GM18868 (cell line): ENCODE results near the gene FGGY.

Source experiments
- ATAC-seq: cut with Tn5 transposase; IDR thresholded peaks from one replicate; pipeline ENCODE4 v1.9.1; 2021; ENCODE audit warnings: mild to moderate bottlenecking, moderate library complexity; ENCODE audit not compliant: unreplicated experiment

FGGY gene

DNA sequence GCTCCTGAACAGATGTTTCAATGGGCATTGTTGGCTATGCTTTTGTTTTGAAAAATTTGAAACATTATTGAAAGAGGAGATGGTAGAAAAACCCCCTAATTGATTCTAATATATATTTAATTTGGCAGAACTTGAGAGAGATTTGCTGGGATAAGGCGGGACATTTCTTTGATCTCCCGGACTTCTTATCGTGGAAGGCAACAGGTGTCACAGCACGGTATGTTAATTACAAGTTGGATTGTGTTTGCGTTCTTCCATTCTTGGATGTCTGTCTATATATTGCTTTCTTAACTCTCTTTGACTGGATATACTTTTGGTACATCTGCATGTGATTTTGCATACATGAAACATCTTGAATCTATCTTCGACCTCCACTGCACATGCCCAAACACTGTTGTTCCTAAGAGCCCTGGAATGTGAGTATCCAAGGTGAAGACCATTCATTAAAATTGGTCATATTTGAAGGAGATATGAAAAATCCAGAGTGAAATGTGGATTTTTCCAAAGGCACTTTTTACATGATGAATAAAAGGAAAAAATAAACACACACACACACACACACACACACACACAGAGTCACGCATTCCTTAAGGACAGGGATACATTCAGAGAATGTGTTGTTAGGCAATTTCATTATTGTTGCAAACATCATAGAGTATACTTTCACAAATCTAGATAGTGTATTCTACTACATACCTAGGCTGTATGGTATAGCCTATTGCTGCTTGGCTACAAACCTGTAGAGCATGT is 81.9 kb downstream of the FGGY start:
- no peak for ATAC-seq

DNA sequence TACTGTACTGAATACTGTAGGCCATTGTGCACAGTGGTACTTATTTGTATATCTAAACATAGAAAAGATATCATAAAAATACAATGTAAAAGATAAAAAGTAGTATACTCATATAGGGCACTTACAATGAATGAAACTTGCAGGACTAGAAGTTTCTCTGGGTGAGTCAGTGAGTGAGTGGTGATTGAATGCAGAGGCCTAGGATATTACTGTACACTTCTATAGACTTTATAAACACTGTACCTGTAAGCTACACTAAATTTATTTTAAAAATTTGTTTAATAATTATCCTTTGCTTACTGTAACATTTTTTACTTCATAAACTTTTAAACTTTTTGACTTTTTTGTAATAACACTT is 82.5 kb downstream of the FGGY start:
- ATAC-seq = no peak

DNA sequence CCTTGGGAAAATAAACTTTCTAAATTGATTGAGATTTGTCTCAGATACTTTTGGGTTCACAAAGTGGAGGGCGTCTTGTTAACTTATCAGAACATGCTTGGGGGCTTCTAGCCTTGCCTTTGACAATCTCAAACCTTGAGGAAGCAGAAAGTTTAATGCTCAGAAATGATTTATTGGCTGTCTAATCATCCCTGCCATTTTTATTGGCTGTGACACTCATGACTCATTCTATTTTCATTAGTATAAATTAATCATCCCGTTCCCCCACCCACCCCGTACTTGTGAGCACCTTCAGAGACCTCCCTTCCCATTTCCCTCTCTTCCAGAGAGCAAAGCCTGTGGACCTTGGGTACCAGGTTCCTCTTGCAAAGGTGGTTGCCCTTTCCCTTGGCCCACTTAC is 87.1 kb downstream of the FGGY start:
- no peak for ATAC-seq

DNA sequence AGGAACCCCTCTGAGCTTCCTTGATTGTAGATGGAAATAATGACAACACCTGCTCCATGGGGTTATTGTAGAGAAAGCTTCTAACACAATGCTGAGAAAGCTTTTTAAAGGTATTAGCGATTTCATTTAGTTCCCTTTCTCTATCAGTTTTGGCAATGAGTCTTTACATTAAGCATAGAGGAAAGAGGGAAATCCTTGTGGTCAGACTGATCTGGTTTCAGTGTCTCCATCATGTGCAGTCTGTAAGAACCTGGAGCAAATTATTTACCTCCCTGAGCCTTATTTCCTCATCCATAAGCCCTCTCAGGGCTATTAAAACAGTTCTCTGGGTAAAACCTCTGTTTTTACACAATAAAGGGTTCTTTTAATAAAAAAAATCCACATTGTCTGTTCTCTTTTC is 87.5 kb downstream of the FGGY start:
- ATAC-seq = no peak

DNA sequence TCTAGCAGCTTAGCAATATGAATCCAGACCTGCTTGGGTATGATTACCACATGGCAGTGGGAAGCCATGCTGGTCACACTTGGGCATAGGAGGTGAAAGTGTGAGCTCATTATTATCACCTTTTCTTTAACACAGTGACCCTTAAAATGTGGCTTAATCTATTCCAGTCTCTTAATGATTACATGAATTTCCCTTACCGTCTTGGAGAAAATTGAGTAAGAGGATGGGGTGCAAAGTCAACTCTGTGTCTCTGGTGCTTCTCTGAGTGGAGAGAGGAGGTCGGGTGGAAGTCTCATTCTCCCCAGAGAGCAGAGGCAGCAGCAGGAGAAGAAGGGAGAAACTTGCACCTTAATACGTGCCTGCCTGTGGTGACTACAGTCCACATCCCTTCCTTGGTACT is 91.3 kb downstream of the FGGY start:
- no peak for ATAC-seq

DNA sequence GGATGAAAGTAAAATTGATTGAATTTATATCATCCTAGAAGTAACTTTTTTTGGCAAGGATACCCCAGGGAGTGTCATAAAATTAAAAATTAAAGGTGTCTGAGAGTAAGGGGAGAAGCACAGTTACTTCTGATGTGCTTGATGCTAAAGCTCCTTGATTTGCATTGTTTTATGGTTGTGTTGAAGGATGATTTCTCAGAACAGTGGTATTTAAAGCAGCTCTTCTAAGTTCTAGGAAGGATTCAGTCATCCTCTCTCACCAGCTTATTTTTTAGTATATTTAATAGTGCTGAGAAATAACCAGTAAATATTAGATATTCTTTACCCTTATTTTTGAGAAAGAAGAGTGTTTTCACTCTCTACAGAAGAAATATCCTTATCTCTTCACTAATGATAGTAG is 93.0 kb downstream of the FGGY start:
- no peak for ATAC-seq

DNA sequence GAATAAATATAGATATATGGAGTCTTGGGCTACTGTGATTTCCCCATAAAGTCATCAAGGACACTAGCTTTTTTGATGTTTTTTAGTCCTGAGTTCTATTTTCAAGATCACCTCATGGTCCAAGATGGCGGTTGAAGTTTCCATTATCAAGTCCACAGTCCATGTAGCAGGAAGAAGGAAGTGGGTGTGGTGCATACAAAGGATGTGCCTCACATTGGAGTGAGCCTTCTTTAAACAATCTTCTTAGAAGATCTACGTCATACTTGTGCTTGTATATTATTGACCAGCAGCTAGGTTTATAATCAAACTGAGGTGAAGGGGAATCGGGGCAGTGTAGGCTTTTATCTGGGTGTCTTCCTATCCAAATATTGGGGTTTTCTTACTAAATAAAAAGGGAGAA is 93.4 kb downstream of the FGGY start:
- no peak for ATAC-seq

DNA sequence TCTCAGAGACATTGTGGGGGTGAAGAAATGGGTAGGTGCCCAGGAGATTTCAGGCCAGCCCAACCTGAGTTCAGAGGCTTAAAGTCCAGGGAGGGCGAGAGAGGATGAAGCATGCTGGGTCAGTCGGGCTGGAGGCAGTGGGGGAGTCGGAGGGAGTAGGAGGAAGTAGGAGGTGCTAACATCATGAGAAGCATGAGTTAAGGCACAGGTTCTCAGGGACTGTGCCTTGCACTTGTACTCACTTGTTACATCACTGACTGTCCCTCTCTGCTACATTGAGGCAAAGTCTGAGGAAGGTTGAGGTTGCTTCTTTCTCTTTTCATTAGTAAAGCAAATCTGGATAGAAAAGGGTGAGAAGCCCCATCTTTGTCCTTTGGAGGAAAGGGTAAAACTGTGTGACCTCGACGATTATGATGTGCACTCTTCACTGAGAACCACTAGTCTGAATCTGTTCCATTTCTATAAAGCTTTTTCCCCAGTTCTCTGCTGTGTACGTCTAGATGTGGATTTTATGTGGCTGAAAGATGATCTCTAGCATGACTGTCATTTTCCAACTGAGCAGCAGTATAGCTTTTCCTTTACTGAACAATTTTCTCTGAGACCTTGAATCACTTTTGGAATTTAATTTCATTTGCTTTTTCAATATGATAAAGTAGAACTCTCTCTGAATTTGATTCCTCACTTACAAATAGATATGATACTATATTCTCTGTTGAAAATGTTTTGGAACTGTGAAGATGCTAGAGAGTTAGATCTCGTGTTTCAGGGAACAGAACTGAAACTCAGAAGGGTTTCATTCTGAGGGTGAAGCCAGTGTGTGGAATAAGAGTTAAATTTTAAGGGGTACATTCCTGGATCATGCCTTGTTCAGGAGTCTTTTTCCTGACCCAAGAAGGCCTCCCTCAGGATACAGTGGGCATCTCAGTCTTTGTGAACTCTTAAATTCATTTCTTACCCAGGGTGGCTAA is 94.6 kb downstream of the FGGY start:
- ATAC-seq = peak; percentile 55

DNA sequence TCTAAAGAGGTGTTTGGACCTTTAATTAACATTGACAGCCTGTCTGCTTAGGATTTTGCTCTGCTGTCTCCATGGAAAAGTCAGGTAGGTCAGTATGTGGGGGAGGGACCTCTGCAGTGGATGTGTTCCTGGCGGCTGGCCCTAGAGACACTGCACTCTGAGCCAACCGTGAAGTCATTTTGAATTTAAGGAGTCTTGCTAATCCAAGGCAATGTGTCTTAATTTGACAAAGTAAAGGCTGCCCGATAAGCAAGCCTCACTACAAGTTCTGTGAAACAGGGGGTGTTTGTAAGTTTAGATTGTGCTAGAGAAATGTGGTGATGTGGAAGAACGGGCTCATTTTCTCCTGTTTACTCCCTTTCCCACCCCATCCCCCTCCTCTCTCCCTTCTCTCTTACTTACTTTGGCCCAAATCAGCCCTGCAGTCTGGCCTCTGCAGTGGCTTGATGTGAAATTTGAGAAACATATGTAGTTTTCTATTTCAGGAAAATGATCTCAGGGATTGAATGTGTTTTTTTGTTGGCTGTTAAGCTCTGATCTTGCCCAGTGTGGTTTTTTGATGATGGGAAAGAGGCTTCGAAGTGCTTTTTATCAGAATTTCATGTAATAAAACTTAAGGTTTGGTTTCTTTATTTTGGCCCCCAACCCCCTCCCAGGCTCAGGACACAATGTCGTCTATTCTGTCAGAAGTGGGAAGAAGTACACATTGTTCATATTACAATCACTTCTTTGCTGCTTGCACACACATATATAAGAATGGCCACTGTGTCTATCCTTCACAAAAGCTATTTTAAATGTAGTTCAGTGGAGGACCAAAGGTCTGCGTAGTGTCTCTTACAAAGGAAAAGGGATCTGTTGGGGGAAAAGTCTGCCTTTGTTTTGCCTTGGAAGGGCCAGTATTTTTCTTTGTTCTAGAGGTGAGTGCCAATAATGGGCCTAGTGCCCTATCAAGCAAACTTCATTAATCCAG is 96.6 kb downstream of the FGGY start:
- ATAC-seq = no peak

DNA sequence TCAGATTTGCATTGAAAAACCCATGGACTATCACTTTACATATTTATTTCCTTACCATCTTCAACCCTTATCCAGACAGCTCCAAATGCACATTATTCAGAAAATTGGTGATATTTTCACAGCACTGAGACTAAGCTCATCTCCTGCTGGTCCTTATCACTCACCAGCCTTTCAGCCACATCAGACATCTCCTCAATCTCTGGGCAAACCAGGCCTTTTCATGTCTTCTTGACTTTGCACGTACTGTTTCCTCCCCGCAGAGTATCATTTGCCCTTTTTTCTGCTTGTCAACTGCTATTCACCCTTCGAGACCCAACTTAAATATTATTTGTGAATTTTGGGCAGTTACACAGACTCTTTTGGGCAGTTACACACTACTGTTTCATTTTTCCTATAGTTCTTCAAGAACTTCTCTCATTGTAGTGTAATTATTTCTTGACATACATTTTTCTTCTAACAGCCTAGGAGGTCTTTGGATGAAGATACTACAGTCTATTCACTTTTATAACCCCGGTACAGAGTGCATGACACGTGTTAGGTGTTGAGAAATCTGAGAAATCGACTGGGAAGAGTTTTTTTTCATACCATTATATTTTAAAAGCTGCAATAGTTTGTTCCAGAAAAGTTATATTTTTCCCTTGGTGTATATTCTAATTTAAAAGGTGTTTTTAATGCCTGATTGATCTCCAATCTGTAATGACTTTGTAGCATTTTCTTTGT is 98.0 kb downstream of the FGGY start:
- ATAC-seq = no peak

DNA sequence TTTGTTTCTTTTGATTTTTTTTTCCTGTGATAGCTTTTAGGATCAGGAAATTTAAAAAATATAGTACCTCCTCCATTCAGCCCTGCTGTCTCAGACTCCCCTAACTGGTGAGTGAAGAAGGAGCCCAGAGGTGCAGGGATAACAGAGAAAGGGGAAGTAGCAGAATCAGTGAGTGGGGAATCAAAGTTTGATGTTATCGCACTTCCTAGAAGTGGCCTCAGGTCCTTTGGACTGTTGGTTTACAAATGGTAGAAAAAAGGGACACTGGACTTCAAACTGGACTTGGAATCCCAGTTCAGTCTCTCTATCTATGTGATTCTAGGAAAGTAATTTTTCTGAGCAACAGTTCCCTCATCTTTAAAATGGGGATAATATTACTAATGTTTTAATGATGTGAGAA is 99.5 kb downstream of the FGGY start:
- no peak for ATAC-seq

DNA sequence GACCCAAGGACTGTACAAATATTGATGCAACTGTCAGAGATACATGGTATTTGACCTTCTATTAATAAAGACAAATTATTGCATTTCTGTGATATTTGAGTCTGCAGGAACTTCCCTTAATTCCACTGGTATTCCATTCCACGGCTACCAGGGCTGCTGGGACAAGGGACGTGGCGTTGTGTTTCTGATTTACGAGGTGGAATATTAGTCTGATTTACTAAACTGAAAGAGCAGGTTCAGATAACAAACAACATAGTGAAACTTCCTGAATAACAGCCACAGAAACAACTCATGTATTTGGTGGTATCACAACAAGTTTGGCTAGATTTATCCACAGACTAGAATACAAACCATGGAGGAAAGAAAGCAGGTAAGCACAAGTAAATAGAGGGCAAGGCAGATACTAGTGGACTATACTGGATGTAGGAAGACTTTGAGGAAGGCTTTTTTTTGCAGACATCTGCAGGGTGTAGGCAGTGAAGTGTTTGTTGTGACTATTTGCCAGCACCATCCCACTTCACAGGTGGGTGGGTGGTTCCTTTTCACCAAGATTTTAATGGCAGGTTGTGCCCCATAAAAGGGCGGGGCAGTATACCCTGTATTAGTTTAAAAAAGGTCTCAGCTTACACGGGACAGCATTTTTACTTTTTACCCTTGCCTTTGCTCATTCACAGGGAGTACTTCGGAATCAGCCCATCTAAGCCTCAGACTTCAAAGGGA is 100.4 kb downstream of the FGGY start:
- no peak for ATAC-seq

DNA sequence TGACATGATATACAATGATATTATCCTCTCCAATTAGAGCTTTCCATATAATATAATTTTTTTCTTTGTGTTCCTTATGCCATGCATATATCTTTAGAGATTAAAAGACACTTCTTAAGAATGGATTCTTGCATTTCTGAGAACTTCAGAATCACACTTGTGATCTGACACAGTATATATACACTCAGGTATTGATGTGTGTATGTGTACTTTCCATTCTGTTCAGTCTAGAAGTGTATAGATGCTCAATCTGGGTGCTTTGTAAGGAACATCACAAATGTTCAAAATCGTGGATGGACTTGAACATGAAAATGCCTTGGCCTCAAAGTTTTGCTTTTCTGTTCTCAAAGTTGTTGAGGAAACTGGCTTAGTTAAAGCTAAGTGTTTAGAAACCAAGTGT is 102.7 kb downstream of the FGGY start:
- ATAC-seq = no peak

DNA sequence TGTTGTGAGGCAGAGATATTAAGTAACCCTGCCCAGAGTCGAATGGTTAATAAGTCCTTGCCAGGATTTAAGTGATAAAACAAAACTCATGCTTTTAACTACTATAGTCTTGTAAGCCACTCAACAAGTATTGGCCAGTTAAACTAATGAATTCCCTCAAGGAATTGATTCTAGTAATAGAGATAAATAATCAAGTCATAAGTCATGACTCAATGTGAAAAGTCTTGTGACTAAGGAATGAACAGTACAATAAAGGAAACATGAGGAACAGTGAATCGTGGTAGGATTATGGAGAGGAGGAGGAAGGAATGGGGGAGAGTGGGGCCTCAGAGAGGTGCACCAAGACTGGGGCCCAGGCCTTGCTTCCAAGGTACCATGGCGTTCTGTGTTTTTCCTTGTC is 104.7 kb downstream of the FGGY start:
- no peak for ATAC-seq

DNA sequence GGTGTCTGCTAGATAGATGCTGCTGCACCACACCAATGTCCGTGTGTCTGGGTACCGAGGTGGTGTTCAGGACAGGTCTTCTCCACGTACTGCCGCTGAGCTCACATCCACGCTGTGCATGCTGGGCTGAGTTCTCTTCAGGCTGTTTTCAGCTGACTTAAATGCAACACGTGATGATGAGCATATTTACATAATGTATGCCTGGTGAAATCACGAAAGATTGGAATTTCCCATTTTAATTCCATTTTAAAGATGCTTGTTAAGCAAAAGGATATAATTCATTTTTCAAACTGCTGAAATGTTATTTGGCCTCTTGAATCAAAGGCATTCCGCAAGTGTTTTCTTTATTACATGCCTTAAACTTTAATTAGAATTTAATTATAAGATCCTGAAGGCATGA is 107.9 kb downstream of the FGGY start:
- ATAC-seq = no peak

DNA sequence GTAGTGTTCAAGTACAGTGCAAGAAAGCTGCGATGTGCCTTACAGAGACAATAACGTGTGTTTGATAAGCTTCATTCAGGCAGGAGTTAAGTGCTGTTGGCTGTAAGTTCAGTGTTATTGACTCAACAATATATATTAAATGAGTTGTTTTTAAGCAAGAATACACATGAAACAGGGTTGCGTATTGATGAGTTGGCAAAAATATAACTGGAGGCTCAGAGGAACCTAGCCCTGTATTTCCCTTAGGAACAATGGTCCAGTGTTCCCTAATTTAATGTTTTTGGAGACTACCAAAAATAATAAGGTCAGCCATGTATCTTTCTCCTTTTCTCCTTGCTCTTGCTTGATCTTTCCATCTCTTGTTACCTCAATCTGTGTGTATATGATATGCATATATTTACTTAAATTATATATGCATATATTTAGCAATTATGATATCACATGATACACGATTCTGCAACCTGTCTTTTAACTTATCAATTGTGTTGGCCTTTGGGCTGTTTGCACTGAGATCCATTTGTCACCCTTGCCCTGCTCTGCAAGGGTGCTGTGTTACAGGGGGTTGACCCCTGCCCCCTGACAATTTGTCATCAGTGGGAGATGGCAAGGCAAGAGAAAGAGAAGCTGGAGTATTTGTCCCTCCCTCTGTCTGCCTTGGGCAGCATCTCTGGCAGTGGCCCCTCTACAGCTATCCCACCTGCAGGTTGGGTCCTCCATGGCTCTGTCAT is 109.7 kb downstream of the FGGY start:
- ATAC-seq = no peak

DNA sequence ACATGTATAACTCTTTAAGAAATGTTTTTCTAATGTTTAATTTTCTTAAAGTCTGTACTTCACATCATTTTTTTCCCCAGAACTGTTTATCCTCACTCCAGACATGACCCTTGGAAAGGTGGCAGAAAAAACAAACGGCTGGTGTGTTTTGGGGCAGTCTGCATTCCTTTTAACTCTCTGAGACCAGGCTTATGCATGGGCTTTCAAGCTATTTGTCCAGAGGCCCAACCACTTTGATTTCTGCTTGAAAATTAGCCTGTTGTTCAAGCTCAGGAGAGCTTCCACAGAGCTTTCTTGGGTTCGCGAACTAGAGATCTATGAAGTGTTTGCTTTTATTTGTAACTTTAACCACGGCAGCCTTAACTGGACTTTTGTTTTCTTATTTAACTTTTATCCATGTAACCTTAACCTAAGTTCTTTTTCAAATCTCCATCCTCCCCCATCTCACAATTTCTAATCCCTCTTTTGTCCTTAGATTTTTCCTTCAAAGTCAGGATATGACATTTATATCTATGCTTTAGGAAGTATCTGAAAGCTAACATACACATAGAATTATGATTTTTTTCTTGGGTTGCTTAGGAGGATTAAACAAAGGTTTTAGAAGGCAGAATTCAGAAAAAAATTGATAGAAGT is 111.8 kb downstream of the FGGY start:
- ATAC-seq = no peak

DNA sequence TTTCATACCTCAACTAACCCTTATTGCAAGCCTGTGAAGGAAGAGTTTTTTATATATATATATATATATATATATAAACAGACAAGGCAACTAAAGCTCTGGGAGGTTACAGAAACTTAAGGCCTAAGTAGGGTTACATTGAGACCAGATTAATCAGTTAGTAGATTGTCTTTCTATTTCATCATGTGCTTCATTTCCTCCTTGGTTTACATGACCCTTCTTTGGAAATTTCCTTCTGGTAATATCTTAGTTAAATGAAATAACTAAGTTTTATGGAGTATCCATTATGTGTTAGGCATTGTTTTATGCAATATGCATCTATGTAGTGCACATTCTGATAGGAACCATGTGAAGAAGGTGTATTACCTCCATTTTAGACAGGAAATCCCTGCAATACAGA is 112.7 kb downstream of the FGGY start:
- ATAC-seq = peak; percentile 5

DNA sequence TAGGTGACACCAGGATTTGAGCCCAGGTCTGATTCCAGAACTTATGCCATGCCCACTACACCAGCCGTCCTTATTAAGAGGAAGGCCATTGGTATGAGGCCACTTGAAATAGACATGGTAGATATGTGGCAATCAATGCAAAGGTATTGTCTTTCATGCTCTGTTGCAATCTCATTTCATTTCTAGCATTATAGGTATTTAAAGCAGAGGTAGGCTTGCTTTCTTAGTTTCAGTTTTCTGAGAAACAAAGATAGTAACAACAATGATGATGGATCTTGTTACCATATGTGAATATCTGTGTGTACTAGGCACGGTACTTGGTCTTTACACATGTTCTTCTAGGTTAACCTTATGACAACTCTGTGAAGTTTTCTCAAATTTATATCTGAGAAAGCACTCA is 113.1 kb downstream of the FGGY start:
- peak; percentile 74 for ATAC-seq
